ENCODE data around the gene NFE2. TPM values are rescaled to one million over a fixed set of nuclear protein-coding genes. Genes with fewer than 3 reads are reported as not detected.

NFE2 gene
- total and polyA plus RNA-seq, 4 donors = 3.5 to 38.5 (median 7.4) TPM

GRCh38 chr12:54257332-54257731, 43.5 kb downstream of the NFE2 start:
- TF ChIP-seq CTCF (IDR thresholded peaks at IDR 0.05; ENCODE audit: control extremely low read depth, extremely low read depth) = no peak
- DNase-seq = no peak
- H3K27me3 ChIP-seq (ENCODE audit: control insufficient read depth in 3 of 3, insufficient read depth in 3 of 3, low read length in 2 of 3) = no peaks in the 10 kb centered on the region
- no peaks in the 10 kb centered on the region for H3K9me3 ChIP-seq (ENCODE audit: control insufficient read depth in 4 of 4, insufficient read depth in 3 of 4, low read length in 3 of 4)
- WGBS, 2 donors = 86 to 91% methylated on average over 8 of the region's 8 CpGs
- H3K4me3 ChIP-seq = no peak overlapping the region
- H3K9ac ChIP-seq (ENCODE audit: insufficient read depth in 1 of 2, low read length in 2 of 2) = no peak overlapping the region
- no peak for ATAC-seq (ENCODE audit: insufficient read depth, low FRiP score)
- H3K36me3 ChIP-seq (ENCODE audit: control insufficient read depth in 4 of 4, insufficient read depth in 4 of 4, low read length in 4 of 4) = peaks cover 0 to 24% (median 17%) of the 10 kb centered on the region in 4 donors
- H3K27ac ChIP-seq (ENCODE audit: low read depth in 1 of 2, low read length in 1 of 2) = no peak overlapping the region
- H3K4me1 ChIP-seq (ENCODE audit: control insufficient read depth in 5 of 5, insufficient read depth in 5 of 5, low read length in 5 of 5) = peaks cover 0 to 42% (median 12%) of the 10 kb centered on the region in 5 donors

GRCh38 chr12:54253240-54253639, 47.6 kb downstream of the NFE2 start:
- DNase-seq (no peak), ATAC-seq (ENCODE audit: insufficient read depth, low FRiP score) (no peak)
- Histone ChIP-seq H3K4me3 (no peak overlapping the region), H3K27ac (ENCODE audit: low read depth in 1 of 2, low read length in 1 of 2) (no peak overlapping the region), H3K27me3 (ENCODE audit: control insufficient read depth in 3 of 3, insufficient read depth in 3 of 3, low read length in 2 of 3) (no peaks in the 10 kb centered on the region), H3K36me3 (ENCODE audit: control insufficient read depth in 4 of 4, insufficient read depth in 4 of 4, low read length in 4 of 4) (peaks cover 3 to 27% (median 20%) of the 10 kb centered on the region in 4 donors), H3K9ac (ENCODE audit: insufficient read depth in 1 of 2, low read length in 2 of 2) (no peak overlapping the region), H3K4me1 (ENCODE audit: control insufficient read depth in 5 of 5, insufficient read depth in 5 of 5, low read length in 5 of 5) (peaks cover 0 to 17% (median 4%) of the 10 kb centered on the region in 5 donors), H3K9me3 (ENCODE audit: control insufficient read depth in 4 of 4, insufficient read depth in 3 of 4, low read length in 3 of 4) (no peaks in the 10 kb centered on the region)
- no peak for TF ChIP-seq CTCF (IDR thresholded peaks at IDR 0.05; ENCODE audit: control extremely low read depth, extremely low read depth)
- 97% methylated on average over 4 of the region's 4 CpGs for WGBS, 2 donors

GRCh38 chr12:54251667-54252284, 49.0 kb downstream of the NFE2 start:
- DNase-seq = peak in 2 of 3 donors; percentile 45
- TF ChIP-seq CTCF (IDR thresholded peaks at IDR 0.05; ENCODE audit: control extremely low read depth, extremely low read depth) = peak; percentile 28
- Histone ChIP-seq H3K27me3 (ENCODE audit: control insufficient read depth in 3 of 3, insufficient read depth in 3 of 3, low read length in 2 of 3) (no peaks in the 10 kb centered on the region), H3K4me3 (no peak overlapping the region), H3K4me1 (ENCODE audit: control insufficient read depth in 5 of 5, insufficient read depth in 5 of 5, low read length in 5 of 5) (peaks cover 0 to 12% (median 4%) of the 10 kb centered on the region in 5 donors), H3K9ac (ENCODE audit: insufficient read depth in 1 of 2, low read length in 2 of 2) (no peak overlapping the region), H3K36me3 (ENCODE audit: control insufficient read depth in 4 of 4, insufficient read depth in 4 of 4, low read length in 4 of 4) (peaks cover 3 to 22% (median 19%) of the 10 kb centered on the region in 4 donors), H3K9me3 (ENCODE audit: control insufficient read depth in 4 of 4, insufficient read depth in 3 of 4, low read length in 3 of 4) (no peaks in the 10 kb centered on the region), H3K27ac (ENCODE audit: low read depth in 1 of 2, low read length in 1 of 2) (no peak overlapping the region)
- WGBS, 2 donors = 77 to 89% methylated on average over 1 of the region's 1 CpG
- ATAC-seq (ENCODE audit: insufficient read depth, low FRiP score) = no peak

- ATAC-seq (ENCODE audit: insufficient read depth, low FRiP score) (no peak), DNase-seq (no peak)
- Histone ChIP-seq H3K27ac (ENCODE audit: low read depth in 1 of 2, low read length in 1 of 2) (no peak overlapping the region), H3K4me1 (ENCODE audit: control insufficient read depth in 5 of 5, insufficient read depth in 5 of 5, low read length in 5 of 5) (peaks cover 0 to 12% (median 4%) of the 10 kb centered on the region in 5 donors), H3K4me3 (no peak overlapping the region), H3K36me3 (ENCODE audit: control insufficient read depth in 4 of 4, insufficient read depth in 4 of 4, low read length in 4 of 4) (peaks cover 5 to 20% (median 16%) of the 10 kb centered on the region in 4 donors), H3K9me3 (ENCODE audit: control insufficient read depth in 4 of 4, insufficient read depth in 3 of 4, low read length in 3 of 4) (no peaks in the 10 kb centered on the region), H3K27me3 (ENCODE audit: control insufficient read depth in 3 of 3, insufficient read depth in 3 of 3, low read length in 2 of 3) (no peaks in the 10 kb centered on the region), H3K9ac (ENCODE audit: insufficient read depth in 1 of 2, low read length in 2 of 2) (no peak overlapping the region)
- no peak for TF ChIP-seq CTCF (IDR thresholded peaks at IDR 0.05; ENCODE audit: control extremely low read depth, extremely low read depth)
- WGBS, 2 donors = 97 to 98% methylated on average over 5 of the region's 5 CpGs
These were observed 51.3 kb downstream of the NFE2 start for GRCh38 chr12:54249489-54249888.
